PFSK-1 (cell line): ENCODE data around the gene EPG5.

Source experiments
- FOXP2 ChIP-seq: optimal IDR thresholded peaks from 2 replicates; pipeline ENCODE3; 2011; ENCODE audit warnings: borderline replicate concordance, control low read depth, inconsistent platforms; ENCODE audit not compliant: insufficient read depth; ENCODE audit errors: extremely low read length, extremely low read depth
- POLR2AphosphoS5 ChIP-seq: IDR thresholded peaks from 2 replicates; pipeline ENCODE4 v1.6.1; 2012; ENCODE audit warnings: low read depth, mild to moderate bottlenecking, control low read depth, low read length, moderate library complexity
- REST ChIP-seq, 2 experiments: IDR thresholded peaks; 2 replicates each; pipeline versions ENCODE4 v1.6.1 to v1.8.0; 2011 to 2012; ENCODE audit warnings: low read depth in 2 of 2, low read length in 2 of 2, control low read depth in 1 of 2, inconsistent platforms in 1 of 2, mild to moderate bottlenecking in 1 of 2, moderate library complexity in 1 of 2; ENCODE audit not compliant: insufficient read depth in 1 of 2
- SIN3A ChIP-seq: IDR thresholded peaks from 2 replicates; pipeline ENCODE4 v1.6.1; 2012; ENCODE audit warnings: mild to moderate bottlenecking, low read length, moderate library complexity, borderline replicate concordance; ENCODE audit not compliant: insufficient read depth
- TAF1 ChIP-seq: IDR thresholded peaks from 2 replicates; pipeline ENCODE4 v1.6.1; 2012; ENCODE audit warnings: low read length, control low read depth, borderline replicate concordance; ENCODE audit not compliant: insufficient read depth

GRCh38 chr18:45865466-45865865 is 101.7 kb downstream of the EPG5 start:
- TF ChIP-seq REST (IDR thresholded peaks at IDR 0.05; ENCODE audit: insufficient read depth in 1 of 2, low read depth in 2 of 2, low read length in 2 of 2) = no peak
- TF ChIP-seq TAF1 = no peak
- TF ChIP-seq POLR2AphosphoS5 = no peak
- TF ChIP-seq FOXP2 = no peak
- no peak for TF ChIP-seq SIN3A
